Thoracic aorta (tissue), 2 donors: ENCODE measurements around the gene KIFC3. TPM values are rescaled to one million over a fixed set of nuclear protein-coding genes. Genes with fewer than 3 reads are reported as not detected.

Source experiments
- ATAC-seq: fragments of 150-250 bp; one replicate; pipeline ENCODE4 v1.8.0; 2017; ENCODE audit warnings: low read depth; ENCODE audit not compliant: insufficient number of reproducible peaks, low FRiP score
- DNase-seq: peaks from one replicate; pipeline ENCODE4 v3.0.0-alpha.2; 2020; ENCODE audit warnings: low spot score
- H3K27ac ChIP-seq, 2 donors: fragments of 200-600 bp; sonication (generic); 1 replicate in 1 of 2; 2 replicates in 1 of 2; pipeline ENCODE4 v1.5.1; 2016; ENCODE audit warnings: mild to moderate bottlenecking in 2 of 2, moderate library complexity in 2 of 2
- H3K27me3 ChIP-seq: fragments of 200-600 bp; sonication (generic); replicated peaks from 2 replicates; pipeline ENCODE4 v1.6.0; 2016; ENCODE audit warnings: mild to moderate bottlenecking; ENCODE audit not compliant: insufficient read depth
- H3K36me3 ChIP-seq: fragments of 200-600 bp; sonication (generic); one replicate; pipeline ENCODE4 v1.5.1; 2016
- H3K4me1 ChIP-seq, 2 donors: fragments of 200-600 bp; sonication (generic); 1 replicate in 1 of 2; 2 replicates in 1 of 2; pipeline versions ENCODE4 v1.5.1 to v1.6.0; 2016; ENCODE audit warnings: low read depth in 2 of 2, mild to moderate bottlenecking in 1 of 2; ENCODE audit not compliant: control insufficient read depth in 1 of 2
- H3K4me3 ChIP-seq: fragments of 200-600 bp; sonication (generic); 2 replicates; pipeline ENCODE4 v1.5.1; 2016; ENCODE audit warnings: mild to moderate bottlenecking
- H3K9me3 ChIP-seq: fragments of 200-600 bp; sonication (generic); 2 replicates; pipeline ENCODE4 v1.5.1; 2016
- total RNA-seq, 2 donors: library from RNA; depleted of rRNA; stranded (reverse); fragments of >200 nt; gene quantifications; one replicate each; pipeline versions ENCODE4 v1.1.0 to v1.2.3, GENCODE V29; 2016
- TF ChIP-seq, protein P1 (sequence below): fragments of 200-600 bp; sonication (generic); IDR thresholded peaks from one replicate; pipeline ENCODE4 v1.5.1; 2019; ENCODE audit warnings: antibody characterized with exemption

KIFC3 gene
- total RNA-seq, 2 donors from 2014 or later: 109 to 123 TPM

DNA sequence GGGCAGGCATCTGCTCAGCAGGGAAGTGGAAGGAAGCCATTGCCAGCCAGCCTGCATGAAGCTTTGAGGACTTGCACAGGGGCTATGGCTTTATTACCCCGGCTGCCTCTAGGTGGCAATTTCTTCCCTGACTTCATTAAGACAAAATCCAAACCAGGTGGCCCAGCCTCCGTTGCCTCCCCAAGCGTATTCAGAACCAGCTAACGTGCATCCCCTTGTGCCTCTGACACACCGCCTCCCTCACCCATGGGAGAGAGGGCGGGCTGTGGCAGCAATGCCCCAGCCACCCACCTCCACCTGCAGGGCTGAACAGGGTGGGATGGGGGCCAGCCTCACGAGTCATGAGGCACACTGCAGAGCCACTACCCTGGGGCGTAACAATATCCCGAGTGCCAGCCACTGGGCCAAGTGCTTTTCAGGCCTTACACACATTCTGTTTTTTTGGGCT, 6.8 kb downstream of the KIFC3 start:
- Histone ChIP-seq H3K36me3 (peaks cover 19% of the 10 kb centered on the region), H3K27me3 (no peaks in the 10 kb centered on the region), H3K27ac (no peak overlapping the region), H3K4me3 (no peak overlapping the region), H3K4me1 (peaks cover 11 to 21% of the 10 kb centered on the region in 2 donors), H3K9me3 (no peaks in the 10 kb centered on the region)
- TF ChIP-seq, protein P1, sequence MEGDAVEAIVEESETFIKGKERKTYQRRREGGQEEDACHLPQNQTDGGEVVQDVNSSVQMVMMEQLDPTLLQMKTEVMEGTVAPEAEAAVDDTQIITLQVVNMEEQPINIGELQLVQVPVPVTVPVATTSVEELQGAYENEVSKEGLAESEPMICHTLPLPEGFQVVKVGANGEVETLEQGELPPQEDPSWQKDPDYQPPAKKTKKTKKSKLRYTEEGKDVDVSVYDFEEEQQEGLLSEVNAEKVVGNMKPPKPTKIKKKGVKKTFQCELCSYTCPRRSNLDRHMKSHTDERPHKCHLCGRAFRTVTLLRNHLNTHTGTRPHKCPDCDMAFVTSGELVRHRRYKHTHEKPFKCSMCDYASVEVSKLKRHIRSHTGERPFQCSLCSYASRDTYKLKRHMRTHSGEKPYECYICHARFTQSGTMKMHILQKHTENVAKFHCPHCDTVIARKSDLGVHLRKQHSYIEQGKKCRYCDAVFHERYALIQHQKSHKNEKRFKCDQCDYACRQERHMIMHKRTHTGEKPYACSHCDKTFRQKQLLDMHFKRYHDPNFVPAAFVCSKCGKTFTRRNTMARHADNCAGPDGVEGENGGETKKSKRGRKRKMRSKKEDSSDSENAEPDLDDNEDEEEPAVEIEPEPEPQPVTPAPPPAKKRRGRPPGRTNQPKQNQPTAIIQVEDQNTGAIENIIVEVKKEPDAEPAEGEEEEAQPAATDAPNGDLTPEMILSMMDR: no peak
- ATAC-seq (no peak), DNase-seq (no peak)

DNA sequence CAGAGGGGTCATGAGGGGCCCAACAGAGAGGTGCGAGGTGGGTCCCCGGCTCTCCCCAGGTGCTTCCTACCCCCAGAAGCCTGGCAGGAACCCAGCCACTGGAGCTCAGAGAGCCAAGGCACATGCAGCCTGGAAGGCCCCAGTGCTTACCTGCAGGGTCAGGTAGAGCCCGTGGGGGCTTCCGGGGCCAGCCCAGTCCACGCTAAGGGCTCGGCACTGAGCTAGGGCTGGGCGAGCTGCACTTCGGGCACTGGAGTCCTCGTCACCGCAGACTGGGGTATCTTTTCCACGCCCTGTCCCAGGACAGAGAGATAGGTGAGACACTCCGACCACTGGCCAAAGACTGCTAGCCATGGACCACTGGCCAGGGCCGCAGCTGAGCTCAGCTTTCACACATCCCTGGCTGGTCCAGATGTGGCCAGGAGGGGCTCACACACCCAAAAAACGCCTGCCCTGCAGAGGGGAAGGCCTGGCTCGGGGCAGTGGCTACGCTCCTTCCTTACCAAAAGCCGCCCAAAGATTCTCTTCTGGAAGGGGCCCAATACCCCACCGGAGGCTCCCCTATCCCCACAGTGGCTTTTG, 7.4 kb downstream of the KIFC3 start:
- H3K27me3 ChIP-seq: no peaks in the 10 kb centered on the region
- peaks cover 5 to 16% of the 10 kb centered on the region in 2 donors for H3K4me1 ChIP-seq
- no peak for ATAC-seq
- H3K36me3 ChIP-seq: peaks cover 19% of the 10 kb centered on the region
- H3K27ac ChIP-seq: no peak overlapping the region
- TF ChIP-seq, protein P1: no peak
- H3K4me3 ChIP-seq: no peak overlapping the region
- no peak for DNase-seq
- H3K9me3 ChIP-seq: no peaks in the 10 kb centered on the region

DNA sequence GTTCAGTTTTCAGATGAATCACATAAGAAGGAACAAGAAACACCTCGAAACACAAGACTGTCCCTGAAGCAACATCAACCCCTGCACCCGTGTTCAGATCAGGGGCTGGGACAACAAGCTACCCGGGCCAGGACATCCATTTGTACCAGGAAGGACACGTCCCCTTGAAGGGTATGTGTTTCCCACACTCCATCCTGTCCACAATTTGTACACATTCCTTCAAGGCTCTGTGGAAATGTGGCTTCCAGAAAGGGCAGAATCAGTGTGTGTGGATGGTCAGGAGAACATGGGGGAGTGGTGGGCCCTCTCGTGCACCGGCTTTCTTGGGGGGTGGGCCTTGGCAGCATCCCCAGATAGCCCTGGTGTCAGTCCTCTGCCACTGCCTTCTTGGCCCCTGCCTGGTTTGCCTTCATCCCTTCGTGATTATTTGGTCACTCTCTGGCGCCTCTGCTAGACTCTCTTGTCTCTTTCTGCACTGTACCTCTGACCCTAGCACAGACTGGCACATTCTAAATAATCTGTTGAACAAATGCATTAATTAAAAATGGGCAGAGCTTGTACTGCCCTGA, 10.3 kb downstream of the KIFC3 start:
- TF ChIP-seq, protein P1: no peak
- no peaks in the 10 kb centered on the region for H3K4me1 ChIP-seq
- DNase-seq (no peak), ATAC-seq (no peak)
- H3K27me3 ChIP-seq: no peaks in the 10 kb centered on the region
- H3K4me3 ChIP-seq: no peak overlapping the region
- no peaks in the 10 kb centered on the region for H3K9me3 ChIP-seq
- H3K36me3 ChIP-seq: peaks cover 18% of the 10 kb centered on the region
- H3K27ac ChIP-seq: no peak overlapping the region

DNA sequence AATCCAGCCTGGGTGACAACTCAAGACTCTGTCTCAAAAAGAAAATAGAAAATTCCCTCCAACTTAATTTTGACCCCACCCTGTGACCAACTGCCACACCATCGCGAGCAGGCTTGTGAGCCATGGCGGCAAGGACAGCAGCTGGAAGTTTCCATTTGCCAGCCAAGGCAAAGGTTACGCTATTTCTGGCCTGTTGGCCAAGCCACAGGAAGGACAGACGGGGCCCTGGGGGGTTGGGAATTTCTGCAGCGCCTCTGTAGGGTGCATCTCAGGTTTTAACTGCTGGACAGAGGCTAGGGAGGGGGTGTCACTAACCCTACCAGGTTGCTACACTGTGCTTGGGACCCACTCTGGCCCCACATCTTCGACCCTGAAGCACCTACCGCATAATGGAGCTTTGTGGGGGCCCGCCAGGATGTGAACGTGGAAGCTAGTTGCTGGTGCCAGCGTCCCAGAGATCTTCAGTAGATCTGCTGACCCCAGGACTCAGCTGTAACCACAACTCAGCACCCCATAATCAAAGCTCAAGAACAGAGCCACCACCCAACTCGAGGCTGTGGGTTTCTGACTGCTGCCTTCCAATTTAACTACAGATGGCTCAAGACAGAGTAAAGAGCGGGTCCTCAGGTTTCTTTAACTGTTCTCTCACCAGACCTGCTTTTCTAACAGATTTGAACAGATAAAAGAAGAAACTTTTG, 10.9 kb downstream of the KIFC3 start:
- H3K27ac ChIP-seq: no peak overlapping the region
- no peak for DNase-seq
- peaks cover 16% of the 10 kb centered on the region for H3K36me3 ChIP-seq

DNA sequence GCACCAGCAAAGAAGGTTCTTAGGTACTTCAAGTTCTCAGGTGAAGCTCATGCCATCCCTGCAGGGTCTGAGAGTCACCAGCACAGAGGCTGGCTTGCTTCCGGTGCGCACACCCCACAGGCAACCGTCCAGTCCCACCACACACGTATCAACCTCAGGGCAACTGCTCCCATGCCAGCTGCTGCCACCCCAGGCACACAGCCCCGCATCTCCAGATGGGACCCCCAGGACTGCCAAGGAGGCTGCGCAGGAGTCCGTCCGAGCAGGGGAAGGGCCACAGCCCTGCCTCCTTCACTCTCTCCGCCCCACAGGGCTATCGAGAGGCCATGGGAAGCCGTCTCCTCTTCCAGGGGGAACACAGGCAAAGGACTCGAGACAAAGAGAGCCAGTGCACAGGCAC, 13.3 kb downstream of the KIFC3 start:
- no peak for DNase-seq
- Histone ChIP-seq H3K4me3 (no peak overlapping the region), H3K27me3 (no peaks in the 10 kb centered on the region), H3K9me3 (no peaks in the 10 kb centered on the region), H3K36me3 (peaks cover 13% of the 10 kb centered on the region), H3K27ac (no peak overlapping the region), H3K4me1 (no peaks in the 10 kb centered on the region)
- ATAC-seq: no peak
- TF ChIP-seq, protein P1: no peak

More for the DNA sequence above, 10.9 kb downstream of the KIFC3 start:
- ATAC-seq: no peak
- no peaks in the 10 kb centered on the region for H3K9me3 ChIP-seq
- no peak overlapping the region for H3K4me3 ChIP-seq
- H3K27me3 ChIP-seq: no peaks in the 10 kb centered on the region
- TF ChIP-seq, protein P1: no peak
- no peaks in the 10 kb centered on the region for H3K4me1 ChIP-seq
